PC-9 (cell line): Measurements from ENCODE around the gene CLDN6.

Experiments
- CTCF ChIP-seq: fragments of 200-600 bp; sonication (generic); conservative IDR thresholded peaks from 2 replicates; pipeline ENCODE4 v1.6.1; 2017; ENCODE audit warnings: mixed run types, antibody characterized with exemption, mild to moderate bottlenecking, moderate library complexity
- EZH2 ChIP-seq: fragments of 200-600 bp; sonication (generic); IDR thresholded peaks from 2 replicates; pipeline ENCODE4 v1.8.0; 2017; ENCODE audit warnings: antibody characterized with exemption, low read depth

- no peak for TF ChIP-seq CTCF
- TF ChIP-seq EZH2, result no peak
Measured at GRCh38 chr16:3029491-3030221, 11.7 kb upstream of the CLDN6 start.
